Stimulated activated CD4-positive, alpha-beta T cell treated with anti-CD3 and anti-CD28 coated beads, Interleukin-4, amount 100 ng/mL, for 4 hours (primary cell): Measurements from ENCODE around the gene PAF1.
A peak's percentile ranks its signal among the peaks of the same experiment; 100 is the strongest.

ENCODE experiments used
- DNase-seq, 2 experiments: peaks; one replicate each; pipeline ENCODE4 v3.0.0-alpha.2; 2020

PAF1 gene

DNA sequence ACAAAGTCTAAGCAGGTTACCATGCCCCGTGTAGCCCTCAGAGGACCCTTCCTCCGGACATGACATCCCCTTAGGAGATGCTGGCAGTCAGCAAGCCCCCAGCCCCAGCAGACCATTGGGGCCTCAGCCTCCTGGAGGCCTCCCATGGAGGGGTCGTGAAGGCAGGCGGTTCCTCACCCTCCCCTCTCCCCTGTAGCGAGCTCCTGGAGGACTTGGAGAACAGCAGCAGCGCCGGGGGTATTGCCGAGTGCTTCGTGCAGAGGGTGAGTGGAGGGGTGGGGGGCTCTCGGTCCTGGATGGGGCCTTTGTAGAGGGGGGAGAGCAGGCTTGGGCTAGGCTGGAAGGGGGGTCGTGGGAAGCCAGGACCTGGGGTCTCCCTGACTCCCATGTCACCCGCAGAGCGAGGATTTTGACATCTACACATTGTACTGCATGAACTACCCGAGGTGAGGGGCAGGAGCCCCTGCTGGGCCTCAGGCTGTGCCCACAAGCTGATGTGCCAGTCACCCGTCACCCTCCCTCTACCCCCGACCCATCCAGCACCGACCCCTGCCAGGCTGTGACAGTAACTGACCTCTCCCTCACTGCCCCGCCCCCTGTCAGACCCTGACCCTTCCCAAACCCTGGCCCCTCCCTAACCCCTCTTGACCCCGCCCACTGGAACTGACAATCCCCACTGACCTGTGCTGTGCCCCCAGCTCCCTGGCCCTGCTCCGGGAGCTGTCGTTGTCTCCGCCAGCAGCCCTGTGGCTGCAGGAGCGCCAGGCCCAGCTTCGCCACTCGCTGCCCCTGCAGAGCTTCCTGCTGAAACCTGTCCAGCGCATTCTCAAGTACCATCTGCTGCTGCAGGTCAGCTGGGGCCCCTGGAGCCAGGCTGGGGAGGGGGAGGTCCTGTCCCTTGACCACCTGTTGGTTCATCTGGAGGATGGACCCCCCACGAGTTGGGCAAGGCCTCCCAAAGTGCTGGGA, 25.5 kb upstream of the PAF1 start:
- no peak for DNase-seq

- DNase-seq = no peak
Measured at GRCh38 chr19:39415111-39416046, 24.5 kb upstream of the PAF1 start.

DNA sequence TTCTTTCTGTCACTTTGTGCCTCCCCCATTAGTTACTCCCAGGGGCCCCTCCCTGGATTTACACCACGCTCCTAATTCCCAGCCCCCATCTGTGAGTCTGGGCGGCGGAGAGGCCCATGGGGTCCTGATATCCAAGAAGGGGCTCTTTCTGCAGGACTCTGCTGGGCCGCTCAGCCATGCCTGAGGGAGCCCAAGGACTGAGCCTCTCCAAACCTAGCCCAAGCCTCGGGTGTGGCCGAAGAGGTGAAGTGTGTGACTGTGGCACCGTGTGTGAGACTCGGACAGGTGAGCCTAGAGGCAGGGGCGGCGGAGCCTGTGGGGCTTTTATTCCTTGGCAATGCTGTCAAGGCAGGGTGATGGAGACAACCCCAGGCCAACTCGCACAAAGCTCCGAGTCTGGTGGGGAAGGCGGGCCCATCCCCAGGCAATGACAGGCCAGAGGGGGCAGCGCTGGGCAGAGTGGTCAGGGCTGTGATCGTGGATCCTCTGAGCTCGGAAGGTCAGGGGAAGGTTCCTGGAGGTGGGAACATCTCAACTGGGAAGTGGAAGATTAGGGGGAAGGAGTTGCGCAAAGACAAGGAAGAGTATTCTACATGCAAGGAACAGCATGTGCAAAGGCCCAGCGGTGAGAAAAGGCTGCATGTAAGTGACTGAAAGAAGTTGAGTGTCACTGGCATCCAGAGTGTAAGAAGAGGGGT, 23.2 kb upstream of the PAF1 start:
- DNase-seq = no peak

DNA sequence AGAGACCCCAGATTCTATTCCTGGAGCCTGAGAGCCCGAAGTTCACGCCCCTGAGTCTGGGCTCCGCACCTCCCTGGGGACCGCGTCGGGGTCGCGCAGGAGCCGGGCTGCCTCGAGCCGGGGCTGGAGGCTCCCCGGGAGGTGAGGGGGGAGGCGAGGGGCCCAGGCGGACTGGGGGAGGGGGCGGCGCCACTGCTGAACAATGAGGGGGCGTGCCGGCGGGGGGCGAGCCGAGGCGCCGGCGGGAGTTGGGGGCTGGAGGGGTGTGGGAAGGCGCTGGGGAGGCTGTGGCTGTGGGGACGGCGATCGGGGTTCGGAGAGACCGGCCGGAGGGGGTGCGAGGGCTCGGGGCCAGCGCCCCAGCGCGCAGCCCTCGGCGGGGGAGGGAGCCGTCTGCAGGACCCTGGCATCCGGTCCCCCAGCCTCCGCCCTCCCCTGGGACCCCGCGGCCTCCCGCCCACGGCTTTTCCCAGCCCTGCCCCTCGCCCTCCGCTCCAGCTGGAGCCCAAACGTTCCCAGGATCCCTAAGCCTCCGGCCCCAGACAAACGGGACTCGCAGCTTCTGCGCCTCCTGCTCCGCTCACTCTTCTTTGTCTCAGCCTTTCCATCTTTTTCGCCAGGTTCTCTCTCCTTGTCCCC, 22.5 kb upstream of the PAF1 start:
- peak; percentile 20 to 33 for DNase-seq

DNA sequence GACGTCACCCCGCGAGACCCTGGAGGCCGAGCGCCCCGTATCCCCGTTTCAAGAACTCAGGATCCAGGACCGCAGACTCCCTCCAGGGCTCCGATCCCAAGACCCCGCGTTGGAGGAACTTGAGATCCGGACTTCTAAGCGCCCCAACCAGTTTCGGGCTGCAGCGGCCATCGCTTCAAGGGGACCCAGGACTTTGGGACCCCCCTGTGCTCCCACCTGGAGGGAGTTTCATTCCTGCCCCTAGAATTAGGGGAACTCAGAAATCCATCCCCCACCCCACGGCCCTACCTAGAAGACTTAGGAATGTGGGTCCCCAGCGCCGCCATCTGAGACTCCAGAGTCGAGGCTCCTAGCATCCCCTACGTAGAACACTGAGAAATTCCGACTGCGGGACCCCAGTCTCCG, 22.0 kb upstream of the PAF1 start:
- no peak for DNase-seq

DNA sequence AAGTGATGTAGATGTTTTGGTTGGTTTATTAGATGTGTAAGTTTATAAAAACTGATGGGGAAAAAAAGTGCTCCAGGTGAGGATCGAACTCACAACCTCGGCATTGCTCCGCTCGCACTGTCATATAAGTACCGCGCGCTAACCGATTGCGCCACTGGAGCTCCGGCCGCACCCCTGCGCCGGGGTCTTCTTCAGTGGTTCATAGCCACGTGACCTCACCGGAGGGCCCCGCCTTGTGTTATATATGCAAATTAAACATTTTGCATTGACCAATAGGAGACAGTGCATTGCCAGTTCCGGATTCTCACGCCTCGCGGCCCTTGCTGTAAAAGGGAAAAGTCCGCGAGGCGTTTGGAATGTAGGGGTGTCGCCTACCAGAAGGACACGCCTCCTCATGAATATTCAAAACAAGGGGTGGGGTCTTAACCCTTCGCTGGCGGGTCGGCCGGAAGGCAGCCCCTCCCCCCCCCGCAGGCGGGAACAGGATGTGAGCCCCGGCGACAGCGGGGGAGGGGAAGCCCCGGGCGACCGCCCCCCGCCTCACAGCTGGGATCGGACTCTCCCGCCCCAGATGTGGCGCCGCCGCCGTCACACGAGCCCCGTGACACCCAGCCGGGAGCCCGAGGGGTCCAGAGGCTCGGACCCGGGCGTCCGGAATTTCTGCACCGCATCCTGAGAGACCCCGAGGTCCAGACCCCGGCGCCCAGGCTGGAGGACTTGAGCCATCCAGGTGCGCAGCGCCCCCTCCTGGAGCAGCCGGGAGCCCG, 21.4 kb upstream of the PAF1 start, which contains the start of gene PLEKHG2:
TSS of gene PLEKHG2 (plus strand) at position 570 of the 767 bp plus-strand sequence. CDS start 1,418 bp downstream, outside the sequence.
- DNase-seq = peak; percentile 95 to 97

GRCh38 chr19:39411832-39412099, 20.9 kb upstream of the PAF1 start:
- DNase-seq = peak; percentile 84 to 88

DNA sequence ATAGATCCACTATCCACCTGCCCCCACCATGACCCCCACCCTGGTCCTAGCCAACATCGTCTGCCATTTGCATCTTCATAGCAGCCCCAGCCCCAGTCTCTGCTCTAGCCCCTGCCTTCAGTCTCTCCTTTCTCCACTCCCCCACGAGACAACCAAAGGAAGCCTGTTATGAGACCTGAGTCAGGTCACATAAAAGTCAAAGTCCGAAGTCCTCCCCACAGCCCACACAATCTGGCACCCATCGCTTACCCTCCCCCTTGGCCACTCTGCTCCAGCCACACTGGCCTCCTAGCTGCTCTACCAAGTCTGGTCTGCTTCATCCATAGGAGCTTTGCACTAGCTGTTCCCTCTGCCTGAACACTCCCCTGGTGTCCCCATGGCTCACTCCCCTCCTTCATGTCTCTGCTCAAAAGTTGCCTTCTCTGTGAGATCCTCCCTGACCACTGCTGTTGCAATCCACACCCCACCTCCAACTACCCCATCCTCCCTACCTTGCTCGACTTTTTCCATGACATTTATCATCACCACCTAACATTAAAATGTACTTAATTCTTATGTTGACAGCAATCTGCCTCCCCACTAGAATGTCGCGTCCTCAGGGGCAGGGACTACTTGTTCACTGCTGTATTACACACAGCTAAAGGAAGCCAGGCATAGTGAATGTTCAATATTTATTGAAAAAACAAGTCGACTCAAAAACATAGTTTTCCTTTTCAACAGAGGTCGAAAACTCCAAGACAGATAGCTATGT, 20.4 kb upstream of the PAF1 start:
- no peak for DNase-seq

GRCh38 chr19:39410831-39411080, 19.9 kb upstream of the PAF1 start:
- DNase-seq = no peak

- DNase-seq = peak; percentile 50 to 60
Measured at GRCh38 chr19:39410017-39410830, 19.3 kb upstream of the PAF1 start.

DNA sequence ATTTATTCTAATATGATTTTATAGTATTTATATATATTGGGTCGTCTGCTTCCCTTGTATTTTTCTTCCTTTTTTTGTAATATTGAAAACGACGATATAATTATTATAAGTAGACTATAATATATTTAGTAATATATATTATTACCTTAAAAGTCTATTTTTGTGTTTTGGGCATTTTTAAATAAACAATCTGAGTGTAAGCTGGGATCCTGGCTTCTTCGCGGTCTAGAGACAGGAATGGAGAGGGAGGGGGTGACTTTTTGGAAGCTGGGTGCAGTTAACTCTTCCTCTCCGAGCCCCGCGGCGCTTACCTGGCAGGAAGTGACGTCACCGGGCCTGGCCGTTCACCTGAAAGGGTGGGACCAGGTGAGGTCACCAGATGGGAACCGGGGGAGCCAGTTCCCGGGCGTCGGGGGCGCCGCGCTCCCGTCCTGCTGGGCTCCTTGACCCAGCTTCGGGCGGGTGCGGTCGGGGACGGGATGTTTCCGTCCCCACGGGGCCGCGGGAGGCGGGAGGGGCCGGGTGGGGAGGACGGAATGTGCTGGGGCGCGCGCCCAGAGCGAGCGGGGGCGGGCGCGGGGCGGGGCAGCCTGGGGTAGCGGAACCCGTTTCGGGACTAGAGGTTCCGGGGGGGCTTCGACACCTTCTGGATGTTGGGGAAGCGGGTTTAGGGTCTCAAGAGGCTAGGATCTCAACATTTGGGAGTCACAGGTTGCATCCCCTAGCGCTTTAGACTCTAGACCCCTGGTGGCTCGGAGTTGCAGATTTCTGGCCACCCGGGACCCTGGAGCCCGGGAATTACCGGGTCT, 18.5 kb upstream of the PAF1 start:
- peak; percentile 75 to 84 for DNase-seq

GRCh38 chr19:39408392-39409207, 17.7 kb upstream of the PAF1 start:
- DNase-seq = peak; percentile 7 to 13

DNA sequence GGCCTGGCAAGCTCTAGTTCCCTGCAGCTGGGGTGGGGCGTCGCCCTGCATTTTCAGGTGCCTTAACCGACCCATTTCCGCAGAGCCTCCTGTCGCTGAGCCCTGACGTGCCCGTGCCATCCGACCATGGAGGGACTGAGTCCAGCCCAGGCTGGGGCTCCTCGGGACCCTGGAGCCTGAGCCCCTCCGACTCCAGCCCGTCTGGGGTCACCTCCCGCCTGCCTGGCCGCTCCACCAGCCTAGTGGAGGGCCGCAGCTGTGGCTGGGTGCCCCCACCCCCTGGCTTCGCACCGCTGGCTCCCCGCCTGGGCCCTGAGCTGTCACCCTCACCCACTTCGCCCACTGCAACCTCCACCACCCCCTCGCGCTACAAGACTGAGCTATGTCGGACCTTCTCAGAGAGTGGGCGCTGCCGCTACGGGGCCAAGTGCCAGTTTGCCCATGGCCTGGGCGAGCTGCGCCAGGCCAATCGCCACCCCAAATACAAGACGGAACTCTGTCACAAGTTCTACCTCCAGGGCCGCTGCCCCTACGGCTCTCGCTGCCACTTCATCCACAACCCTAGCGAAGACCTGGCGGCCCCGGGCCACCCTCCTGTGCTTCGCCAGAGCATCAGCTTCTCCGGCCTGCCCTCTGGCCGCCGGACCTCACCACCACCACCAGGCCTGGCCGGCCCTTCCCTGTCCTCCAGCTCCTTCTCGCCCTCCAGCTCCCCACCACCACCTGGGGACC, 16.9 kb upstream of the PAF1 start:
- DNase-seq = peak; percentile 44 to 54

DNA sequence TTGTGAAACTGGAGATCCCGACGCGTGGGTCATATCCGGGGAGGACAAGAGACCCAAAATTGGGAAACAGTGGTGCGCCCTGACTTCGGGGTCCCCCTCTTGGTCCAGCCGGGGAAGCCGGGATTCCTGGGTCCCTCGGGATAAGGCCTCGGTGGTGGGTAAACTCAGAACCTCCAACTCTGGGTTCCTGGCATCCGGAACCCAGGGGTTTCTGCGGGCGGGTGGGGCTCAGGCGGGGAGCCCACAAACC, 16.4 kb upstream of the PAF1 start:
- DNase-seq = no peak

DNA sequence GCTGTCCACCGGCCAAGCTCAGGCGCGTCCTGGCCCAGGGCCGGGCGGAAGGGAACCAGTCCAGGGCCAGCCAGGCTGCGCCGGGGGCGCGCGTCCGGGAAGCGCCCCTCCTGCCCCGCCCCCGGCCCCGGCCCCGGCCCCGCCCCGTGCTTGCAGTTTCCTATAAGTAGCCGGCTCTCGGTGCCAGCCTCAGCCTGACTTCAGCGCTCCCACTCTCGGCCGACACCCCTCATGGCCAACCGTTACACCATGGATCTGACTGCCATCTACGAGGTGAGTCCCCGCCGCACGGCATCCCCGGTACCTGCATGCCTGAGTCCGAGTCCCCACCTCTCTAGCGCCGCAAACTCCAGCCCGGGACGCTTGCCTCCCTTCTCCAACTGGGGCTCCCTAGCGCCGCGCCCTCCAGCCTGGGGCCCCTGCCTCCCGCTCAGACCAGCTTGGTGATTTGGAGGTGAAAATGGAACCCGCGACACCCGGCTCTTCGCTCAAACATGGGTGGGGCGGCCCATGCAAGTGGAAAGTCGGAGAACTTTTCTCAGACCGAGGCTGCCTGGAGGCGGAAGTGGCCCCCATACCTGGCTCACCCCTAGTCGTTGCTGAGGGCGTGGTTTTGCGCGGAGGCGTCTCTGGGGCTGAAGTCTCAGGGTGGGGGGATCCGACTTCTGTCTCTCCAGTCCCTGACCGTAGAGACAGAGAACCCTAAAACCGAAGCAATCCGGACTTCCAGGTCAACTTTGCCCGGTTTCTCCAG, 15.9 kb upstream of the PAF1 start, which contains the start of gene ZFP36:
TSS of gene ZFP36 (plus strand) at position 192 of the 754 bp plus-strand sequence. CDS start at position 250, 58 bp downstream.
- peak; percentile 82 to 89 for DNase-seq

DNA sequence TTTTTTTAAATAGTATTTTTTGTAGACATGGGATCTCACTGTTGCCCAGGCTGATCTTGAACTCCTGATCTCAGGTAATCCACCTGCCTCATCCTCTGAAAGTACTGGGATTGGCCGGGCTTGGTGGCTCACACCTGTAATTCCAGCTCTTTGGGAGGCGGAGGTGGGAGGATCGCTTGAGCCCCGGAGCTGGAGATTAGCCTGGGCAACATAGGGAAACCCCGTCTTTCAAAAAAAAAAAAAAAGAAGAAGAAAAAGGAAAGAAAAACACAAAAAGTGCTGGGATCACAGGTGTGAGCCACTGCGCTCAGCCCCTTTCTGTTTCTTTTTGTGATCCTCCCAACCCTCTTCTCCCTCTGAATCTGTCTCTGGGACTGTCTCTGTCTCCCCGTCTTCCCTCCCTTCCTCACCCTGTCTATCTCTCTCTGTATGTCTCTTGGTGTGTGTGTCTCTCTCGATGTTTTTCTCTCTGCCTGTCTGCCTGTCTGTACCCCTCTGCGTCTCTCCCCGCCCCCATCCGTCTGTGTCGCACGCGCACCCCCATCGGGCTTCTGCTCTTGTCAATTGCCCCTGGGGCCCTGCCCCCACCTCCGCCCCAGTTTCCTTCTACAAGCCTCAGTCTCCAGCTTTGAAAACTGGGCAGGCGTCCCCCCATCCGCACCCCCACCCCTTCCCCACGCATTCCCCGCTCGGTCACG, 15.2 kb upstream of the PAF1 start:
- peak; percentile 83 to 91 for DNase-seq
